Gastroesophageal sphincter (tissue), 4 donors: ENCODE data around the gene SLC26A6. TPM values are rescaled to one million over a fixed set of nuclear protein-coding genes. Genes with fewer than 3 reads are reported as not detected.

Source experiments
- ATAC-seq: fragments of 150-250 bp; one replicate; pipeline ENCODE4 v1.9.1; 2016; ENCODE audit warnings: mild to moderate bottlenecking, moderate library complexity
- H3K27ac ChIP-seq, 4 donors: fragments of 200-600 bp; sonication (generic) in 3 of 4; 1 replicate in 3 of 4; 2 replicates in 1 of 4; pipeline ENCODE4 v1.5.1; 2016 to 2019
- H3K27me3 ChIP-seq: fragments of 200-600 bp; sonication (generic); one replicate; pipeline ENCODE4 v1.5.1; 2019
- H3K36me3 ChIP-seq, 2 donors: fragments of 200-600 bp; sonication (generic); one replicate each; pipeline ENCODE4 v1.5.1; 2019; ENCODE audit warnings: control low read depth in 1 of 2
- H3K4me1 ChIP-seq, 3 donors: fragments of 200-600 bp; sonication (generic); 1 replicate in 2 of 3; 2 replicates in 1 of 3; pipeline ENCODE4 v1.5.1; 2016 to 2019; ENCODE audit warnings: control low read depth in 2 of 3
- H3K4me3 ChIP-seq, 2 donors: fragments of 200-600 bp; sonication (generic); one replicate each; pipeline ENCODE4 v1.5.1; 2019; ENCODE audit warnings: mild to moderate bottlenecking in 1 of 2, moderate library complexity in 1 of 2
- H3K9me3 ChIP-seq, 3 donors: fragments of 200-600 bp; sonication (generic); one replicate each; pipeline ENCODE4 v1.5.1; 2017 to 2019; ENCODE audit warnings: control low read depth in 2 of 3
- EP300 ChIP-seq: sonication (generic); formaldehyde crosslinking; IDR thresholded peaks from one replicate; pipeline ENCODE4 v1.6.1; 2017; ENCODE audit warnings: antibody characterized with exemption, mild to moderate bottlenecking
- POLR2A ChIP-seq, 2 donors: fragments of 450-650 bp; IDR thresholded peaks; one replicate each; pipeline ENCODE4 v1.6.1; 2017; ENCODE audit warnings: antibody characterized with exemption in 2 of 2, mild to moderate bottlenecking in 2 of 2, moderate library complexity in 1 of 2
- POLR2AphosphoS5 ChIP-seq: sonication (generic); formaldehyde crosslinking; IDR thresholded peaks from one replicate; pipeline ENCODE4 v1.6.1; 2017; ENCODE audit warnings: antibody characterized with exemption
- WGBS, 2 donors: methylation state at CpG; one replicate each; pipeline ENCODE4 v1.1.5; 2018; ENCODE audit warnings: low coverage in 1 of 2; 5-methylcytosine and 5-hydroxymethylcytosine counted together
- total RNA-seq, 4 donors: library from RNA; depleted of rRNA; stranded (reverse); fragments of >200 nt; gene quantifications; one replicate each; pipeline ENCODE4 v1.1.0, GENCODE V29; 2016
- TF ChIP-seq, protein P1 (sequence below), 4 experiments: fragments of 200-600 bp in 2 of 4; fragments of 450-650 bp in 2 of 4; sonication (generic) in 1 of 4; IDR thresholded peaks; one replicate each; pipeline ENCODE4 v1.5.1; 2017 to 2019; ENCODE audit warnings: antibody characterized with exemption in 4 of 4, mild to moderate bottlenecking in 2 of 4, moderate library complexity in 2 of 4

SLC26A6 gene
- total RNA-seq, 4 donors from 2014 or later, result 7.4 to 21.8 (median 10.7) TPM

DNA sequence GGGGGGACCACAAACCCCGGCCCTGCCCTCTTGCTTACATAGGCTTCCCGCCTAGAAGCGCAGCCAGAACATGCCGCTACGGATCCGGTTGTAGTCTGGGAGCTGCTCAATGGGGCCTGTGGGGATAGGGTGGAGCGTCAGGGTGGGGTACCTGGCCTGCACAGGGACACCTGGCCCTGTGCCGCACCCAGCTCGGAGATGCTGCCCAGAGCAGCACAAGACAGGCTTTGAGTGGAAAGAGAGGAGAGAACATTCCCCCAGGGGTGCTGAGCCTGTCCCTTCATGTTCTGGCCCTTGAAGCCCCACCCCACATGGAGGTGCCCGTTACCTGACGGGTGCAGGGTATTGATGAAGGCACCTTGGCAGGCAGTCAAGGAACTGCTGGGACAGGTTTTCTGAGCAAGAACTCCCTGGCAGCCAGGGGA, 36.2 kb downstream of the SLC26A6 start:
- H3K27ac ChIP-seq, result peak overlapping the region in 3 of 4 donors; percentile 74 to 89 (median 83)
- TF ChIP-seq POLR2A (IDR thresholded peaks at IDR 0.05), result no peak
- TF ChIP-seq, protein P1, sequence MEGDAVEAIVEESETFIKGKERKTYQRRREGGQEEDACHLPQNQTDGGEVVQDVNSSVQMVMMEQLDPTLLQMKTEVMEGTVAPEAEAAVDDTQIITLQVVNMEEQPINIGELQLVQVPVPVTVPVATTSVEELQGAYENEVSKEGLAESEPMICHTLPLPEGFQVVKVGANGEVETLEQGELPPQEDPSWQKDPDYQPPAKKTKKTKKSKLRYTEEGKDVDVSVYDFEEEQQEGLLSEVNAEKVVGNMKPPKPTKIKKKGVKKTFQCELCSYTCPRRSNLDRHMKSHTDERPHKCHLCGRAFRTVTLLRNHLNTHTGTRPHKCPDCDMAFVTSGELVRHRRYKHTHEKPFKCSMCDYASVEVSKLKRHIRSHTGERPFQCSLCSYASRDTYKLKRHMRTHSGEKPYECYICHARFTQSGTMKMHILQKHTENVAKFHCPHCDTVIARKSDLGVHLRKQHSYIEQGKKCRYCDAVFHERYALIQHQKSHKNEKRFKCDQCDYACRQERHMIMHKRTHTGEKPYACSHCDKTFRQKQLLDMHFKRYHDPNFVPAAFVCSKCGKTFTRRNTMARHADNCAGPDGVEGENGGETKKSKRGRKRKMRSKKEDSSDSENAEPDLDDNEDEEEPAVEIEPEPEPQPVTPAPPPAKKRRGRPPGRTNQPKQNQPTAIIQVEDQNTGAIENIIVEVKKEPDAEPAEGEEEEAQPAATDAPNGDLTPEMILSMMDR (IDR thresholded peaks at IDR 0.05), result peak in 1 of 4 experiments; percentile 4
- TF ChIP-seq POLR2AphosphoS5, result no peak
- no peak for ATAC-seq
- H3K27me3 ChIP-seq, result peaks cover 13% of the 10 kb centered on the region
- peaks cover 0 to 69% of the 10 kb centered on the region in 2 donors for H3K36me3 ChIP-seq
- WGBS, 2 donors, result 40 to 44% methylated on average over 4 of the region's 11 CpGs
- peaks cover 0 to 41% (median 32%) of the 10 kb centered on the region in 3 donors for H3K4me1 ChIP-seq
- H3K4me3 ChIP-seq, result no peak overlapping the region
- no peaks in the 10 kb centered on the region for H3K9me3 ChIP-seq

DNA sequence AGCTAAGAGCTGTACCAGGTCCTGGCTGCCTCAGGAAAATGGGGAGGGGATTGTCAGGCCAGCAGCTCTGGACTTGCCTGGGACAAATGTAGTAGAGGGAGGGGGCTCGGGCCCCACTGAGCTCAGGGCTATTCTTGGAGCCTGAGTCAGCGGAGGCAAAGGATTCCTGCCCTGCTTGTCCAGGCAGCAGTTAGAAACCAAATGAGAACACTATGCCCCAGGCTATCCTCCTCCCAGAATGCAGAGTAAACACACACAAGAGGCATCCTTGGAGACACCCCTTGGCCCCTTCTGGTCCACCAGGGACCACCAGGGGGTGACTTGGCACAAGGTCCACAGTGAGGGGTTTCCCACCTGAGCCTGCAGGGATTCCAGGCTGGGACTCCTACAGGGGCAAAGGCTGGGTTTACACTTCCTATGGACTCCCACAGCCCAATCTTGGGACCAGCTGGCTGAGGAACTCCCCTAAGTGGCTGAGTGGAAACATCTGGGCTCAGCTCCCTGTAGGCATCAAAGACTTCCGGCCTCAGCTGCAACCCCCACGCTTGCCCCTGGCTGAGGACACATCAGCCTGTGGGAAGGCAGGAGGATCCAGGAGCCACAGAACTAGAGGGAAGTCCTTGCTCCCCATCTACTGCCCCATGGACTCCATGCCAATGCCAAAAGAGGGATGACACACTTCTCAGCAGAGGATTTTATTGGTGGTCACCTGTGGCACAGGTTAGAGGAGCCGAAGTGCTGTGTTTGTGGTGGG, 36.8 kb downstream of the SLC26A6 start:
- TF ChIP-seq POLR2A (IDR thresholded peaks at IDR 0.05) (no peak), EP300 (no peak), POLR2AphosphoS5 (peak; percentile 40)
- TF ChIP-seq, protein P1 (IDR thresholded peaks at IDR 0.05), result peak in 1 of 4 experiments; percentile 4
- peaks cover 19% of the 10 kb centered on the region for H3K27me3 ChIP-seq
- 36% methylated on average over 2 of the region's 5 CpGs; no CpG with 5 or more reads in 1 of the 2 donors for WGBS, 2 donors
- ATAC-seq, result peak; percentile 63
- H3K27ac ChIP-seq, result peak overlapping the region in 3 of 4 donors; percentile 74 to 89 (median 83)
- peaks cover 0 to 63% of the 10 kb centered on the region in 2 donors for H3K36me3 ChIP-seq
- no peaks in the 10 kb centered on the region for H3K9me3 ChIP-seq
- no peak overlapping the region for H3K4me3 ChIP-seq
- H3K4me1 ChIP-seq, result peaks cover 0 to 42% (median 32%) of the 10 kb centered on the region in 3 donors

DNA sequence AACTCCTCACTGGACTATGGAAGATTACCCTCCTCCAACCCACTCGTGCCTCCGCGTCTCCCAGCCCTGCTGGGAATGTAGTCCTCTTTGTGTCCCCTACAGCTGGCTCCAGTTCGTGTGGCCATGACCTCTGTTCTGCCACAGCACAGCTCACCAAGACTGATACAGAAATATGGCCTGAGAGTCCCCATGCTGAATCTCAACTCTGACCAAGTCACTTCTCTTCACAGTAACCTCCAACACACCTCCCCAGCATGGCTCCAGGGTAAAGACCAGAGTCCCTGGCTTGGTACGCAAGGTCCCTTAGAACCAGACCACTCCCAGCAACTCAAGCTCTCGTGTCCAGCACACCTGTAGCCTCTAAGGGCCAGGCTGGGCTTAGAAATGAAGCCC, 37.9 kb downstream of the SLC26A6 start:
- H3K27ac ChIP-seq, result peak overlapping the region in 3 of 4 donors; percentile 74 to 89 (median 83)
- H3K4me3 ChIP-seq, result no peak overlapping the region
- TF ChIP-seq, protein P1 (IDR thresholded peaks at IDR 0.05), result no peak
- no peak for TF ChIP-seq POLR2A (IDR thresholded peaks at IDR 0.05)
- no peak for TF ChIP-seq EP300
- no peak for TF ChIP-seq POLR2AphosphoS5
- 68% methylated on average over 3 of the region's 6 CpGs; no CpG with 5 or more reads in 1 of the 2 donors for WGBS, 2 donors
- peaks cover 0 to 52% of the 10 kb centered on the region in 2 donors for H3K36me3 ChIP-seq
- no peaks in the 10 kb centered on the region for H3K9me3 ChIP-seq
- ATAC-seq, result no peak
- H3K4me1 ChIP-seq, result peaks cover 0 to 42% (median 32%) of the 10 kb centered on the region in 3 donors
- peaks cover 30% of the 10 kb centered on the region for H3K27me3 ChIP-seq

DNA sequence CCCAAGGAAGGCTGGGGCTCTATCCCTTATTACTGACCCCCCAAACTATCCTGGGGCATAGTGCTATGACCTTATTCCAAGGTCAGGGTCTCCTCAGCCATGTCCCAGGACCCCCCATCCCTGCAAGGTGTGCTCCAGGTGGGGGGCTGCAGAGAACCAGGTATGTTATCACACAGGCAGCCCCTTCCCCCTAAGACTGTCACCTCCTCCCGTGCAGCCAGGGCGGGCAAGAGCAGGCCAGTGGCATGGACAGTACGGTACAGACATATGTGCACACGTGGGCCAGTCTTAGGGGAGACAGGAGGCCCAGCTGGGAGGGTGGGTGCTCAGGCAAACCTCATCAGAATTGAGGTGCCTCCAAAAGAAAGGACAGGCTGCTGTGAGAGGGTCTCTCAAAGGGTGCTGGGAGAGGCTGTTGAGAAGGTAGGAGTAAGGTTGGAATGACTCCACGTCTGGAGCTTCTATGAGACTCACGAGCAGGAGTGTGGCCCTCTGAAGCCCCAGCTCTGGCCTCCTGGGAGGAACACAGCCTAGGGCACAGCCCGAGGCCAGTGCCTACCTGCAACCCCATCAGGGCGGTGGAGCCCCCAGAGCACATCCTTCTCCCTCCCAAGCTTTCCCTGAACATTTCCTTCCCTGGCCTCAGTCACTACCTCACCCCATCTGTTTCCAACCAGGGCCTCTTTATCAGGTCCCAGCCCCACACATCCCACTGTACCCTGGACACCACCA, 38.4 kb downstream of the SLC26A6 start:
- WGBS, 2 donors, result 63 to 100% methylated on average over 1 to 3 of the region's 8 CpGs
- Histone ChIP-seq H3K4me1 (peaks cover 0 to 42% (median 32%) of the 10 kb centered on the region in 3 donors), H3K4me3 (no peak overlapping the region), H3K27me3 (peaks cover 36% of the 10 kb centered on the region), H3K36me3 (peaks cover 0 to 46% of the 10 kb centered on the region in 2 donors), H3K27ac (peak overlapping the region in 3 of 4 donors; percentile 74 to 89 (median 83)), H3K9me3 (no peaks in the 10 kb centered on the region)
- TF ChIP-seq POLR2AphosphoS5 (no peak), POLR2A (IDR thresholded peaks at IDR 0.05) (no peak), EP300 (no peak)
- TF ChIP-seq, protein P1 (IDR thresholded peaks at IDR 0.05), result no peak
- ATAC-seq, result no peak
